ENCODE data around the gene MORN1.

DNA sequence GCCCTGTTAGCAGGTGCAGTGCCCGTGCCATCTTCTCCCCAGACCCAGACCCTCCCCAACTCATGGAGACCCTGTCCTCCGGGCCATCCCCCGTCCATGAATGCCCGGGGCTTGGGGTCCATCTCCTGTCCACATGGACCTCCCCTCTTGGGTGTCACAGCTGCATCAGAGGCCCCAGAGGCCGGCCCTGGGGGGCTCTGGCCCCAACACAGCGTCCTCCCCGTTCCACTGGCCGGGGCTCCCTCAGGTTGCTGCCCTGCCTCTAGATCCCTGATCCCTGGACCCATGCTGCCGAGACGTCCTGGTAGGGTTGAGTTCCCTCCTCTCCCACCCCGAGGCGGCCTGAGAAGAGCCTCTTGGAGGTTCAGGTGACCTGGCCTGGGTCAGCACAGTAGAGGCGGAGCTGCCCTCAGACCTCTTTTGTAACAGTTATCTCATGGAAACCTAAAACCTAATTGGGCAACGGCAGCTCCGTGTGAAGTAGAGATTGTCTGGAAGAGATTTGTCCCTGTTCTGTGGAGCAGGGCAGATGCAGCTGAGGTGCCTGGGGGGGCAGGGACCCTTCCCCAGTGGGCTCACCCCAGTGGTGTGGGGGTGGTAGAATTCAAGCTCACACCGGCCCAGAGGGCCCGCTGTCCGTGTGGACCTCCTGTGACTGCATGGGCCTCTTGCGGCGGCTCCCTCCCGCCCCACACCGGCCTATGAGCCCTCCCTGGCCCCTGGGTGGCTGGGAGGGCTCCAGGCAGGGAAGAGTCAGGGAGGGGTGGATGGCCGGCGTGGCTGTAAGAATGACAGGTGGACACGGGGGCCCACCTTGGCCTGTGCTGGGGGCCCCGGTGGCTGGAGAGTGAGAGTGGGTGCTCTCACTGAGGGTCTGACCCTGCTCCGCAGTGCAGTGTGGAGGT lies 107.1 kb downstream of the MORN1 start:
- TF ChIP-seq POLR2AphosphoS5 (IDR thresholded peaks at IDR 0.05; ENCODE audit: borderline replicate concordance, low read depth, low read length) (no peak), EZH2 (IDR thresholded peaks at IDR 0.05) (no peak)

Measured in SK-N-MC (cell line).